GM21619 (cell line): ENCODE data around the gene ASPSCR1.

Source experiments
- ATAC-seq: cut with Tn5 transposase; IDR thresholded peaks from one replicate; pipeline ENCODE4 v1.9.1; 2021; ENCODE audit not compliant: unreplicated experiment

The ASPSCR1 gene

DNA sequence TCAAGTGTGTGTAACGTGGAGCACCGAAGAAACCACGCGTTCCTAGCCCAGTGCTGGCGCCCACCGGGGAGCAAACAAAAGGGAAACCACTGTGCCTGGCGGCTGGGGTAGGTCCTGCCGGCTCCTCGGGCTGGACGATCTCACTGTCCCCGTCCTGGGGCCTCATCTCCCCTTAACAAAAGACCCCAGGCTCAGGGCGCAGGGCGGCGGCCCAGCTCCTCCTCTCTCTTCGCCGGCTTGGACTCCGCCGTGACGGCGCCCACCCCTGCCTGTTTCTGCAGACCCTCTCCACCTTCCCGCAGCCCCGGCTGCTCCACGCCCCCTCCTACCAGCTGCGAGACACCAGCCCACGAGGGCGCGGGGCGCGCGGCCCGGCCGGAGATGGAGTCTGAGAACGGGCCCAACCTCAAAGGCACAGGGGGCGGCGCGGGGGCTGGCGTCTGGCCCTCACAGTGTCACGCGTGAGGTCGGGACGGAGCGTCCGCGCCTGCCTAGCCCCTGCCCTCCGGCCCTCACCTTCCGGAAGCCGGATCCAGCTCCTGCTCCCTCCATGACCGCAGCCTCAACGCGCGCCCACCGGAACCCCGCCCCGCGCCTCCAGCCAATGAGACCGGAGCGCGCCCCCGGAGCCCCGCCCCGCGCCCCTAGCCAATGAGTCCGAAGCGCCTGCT, 45.0 kb downstream of the ASPSCR1 start, which contains the start of gene CENPX:
CENPX (minus strand) TSS at position 569 of the 671 bp plus-strand sequence; CDS start at position 552, 17 bp downstream.
- no peak for ATAC-seq

DNA sequence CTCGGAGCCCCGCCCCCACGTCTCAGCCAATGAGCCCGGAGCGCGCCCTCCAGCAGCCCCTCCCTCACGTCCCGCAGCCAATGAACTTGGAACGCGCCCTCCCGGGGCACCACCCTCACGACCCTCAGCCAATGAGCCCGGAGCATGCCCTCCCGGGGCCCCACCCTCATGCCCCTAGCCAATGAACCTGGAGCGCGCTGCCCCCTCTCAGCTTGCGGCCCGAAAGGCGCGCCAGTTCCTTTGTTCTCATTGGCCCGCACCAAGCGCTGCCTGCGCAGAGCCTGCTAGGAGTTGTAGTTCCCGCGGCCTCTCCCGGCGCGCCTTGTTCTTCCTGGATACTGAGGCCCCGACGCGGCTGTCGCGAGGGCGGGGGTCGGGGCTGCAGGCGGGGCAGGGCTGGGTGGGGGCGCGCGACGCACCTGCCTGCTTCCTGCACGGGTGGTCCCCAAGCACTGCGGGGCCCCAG, 45.6 kb downstream of the ASPSCR1 start, which contains the start of gene LRRC45:
LRRC45 (plus strand) TSS at position 325 of the 466 bp plus-strand sequence. CDS start 339 bp downstream, outside the sequence.
- peak; percentile 82 for ATAC-seq

GRCh38 chr17:82023447-82024241, 46.2 kb downstream of the ASPSCR1 start:
- no peak for ATAC-seq

GRCh38 chr17:82024859-82025258, 47.4 kb downstream of the ASPSCR1 start:
- no peak for ATAC-seq

DNA sequence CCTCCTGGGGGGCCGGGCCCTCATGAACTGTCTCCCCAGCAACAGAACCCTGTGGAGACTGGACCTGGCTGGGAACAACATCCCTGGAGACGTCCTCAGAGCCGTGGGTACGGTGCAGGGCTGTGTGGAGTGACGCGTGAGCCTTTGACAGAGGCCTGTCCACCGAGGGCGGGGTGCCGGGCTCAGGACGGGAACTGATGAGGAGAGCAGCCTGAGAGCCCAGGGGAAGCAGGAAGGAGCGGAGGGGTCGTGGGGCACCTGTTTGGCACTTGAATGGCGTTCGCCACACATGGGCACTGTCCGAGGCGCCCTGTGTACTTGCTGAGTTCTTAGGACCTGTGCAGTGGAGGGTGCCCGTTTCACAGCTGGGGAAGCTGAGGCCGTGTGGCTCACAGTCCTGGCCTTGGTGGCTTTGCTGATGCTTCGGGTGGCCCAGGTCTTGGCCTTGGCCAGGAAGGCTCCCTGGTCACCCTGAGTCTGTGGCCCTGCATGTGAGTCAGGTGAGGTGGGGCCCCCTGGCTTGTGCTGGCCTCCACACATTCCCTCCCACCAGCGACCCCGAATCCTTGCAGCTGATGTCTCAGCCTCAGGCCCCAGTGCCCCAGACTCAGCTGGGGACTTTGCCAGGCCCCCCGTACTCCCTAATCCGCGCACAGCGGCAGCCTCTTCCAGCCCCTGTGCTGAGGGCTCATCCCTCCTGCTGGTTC, 48.1 kb downstream of the ASPSCR1 start:
- ATAC-seq = no peak

DNA sequence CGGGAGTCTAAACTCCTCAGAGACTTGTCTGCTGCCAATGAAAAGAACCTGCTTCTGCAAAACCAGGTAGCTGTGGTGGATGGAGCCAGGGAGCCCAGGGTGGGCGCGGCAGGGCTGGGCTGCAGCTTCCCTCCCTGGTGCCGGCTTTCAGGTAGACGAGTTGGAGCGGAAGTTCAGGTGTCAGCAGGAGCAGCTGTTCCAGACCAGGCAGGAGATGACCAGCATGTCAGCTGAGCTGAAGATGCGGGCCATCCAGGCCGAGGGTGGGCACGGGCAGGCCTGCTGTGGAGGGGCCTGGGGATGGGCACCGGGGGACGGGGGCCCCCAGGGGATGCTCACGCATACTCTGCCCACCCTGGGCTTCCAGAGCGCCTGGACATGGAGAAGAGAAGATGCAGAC, 50.8 kb downstream of the ASPSCR1 start:
- no peak for ATAC-seq

GRCh38 chr17:82028966-82029365, 51.5 kb downstream of the ASPSCR1 start:
- no peak for ATAC-seq

GRCh38 chr17:82029391-82029790, 52.0 kb downstream of the ASPSCR1 start:
- ATAC-seq = no peak

DNA sequence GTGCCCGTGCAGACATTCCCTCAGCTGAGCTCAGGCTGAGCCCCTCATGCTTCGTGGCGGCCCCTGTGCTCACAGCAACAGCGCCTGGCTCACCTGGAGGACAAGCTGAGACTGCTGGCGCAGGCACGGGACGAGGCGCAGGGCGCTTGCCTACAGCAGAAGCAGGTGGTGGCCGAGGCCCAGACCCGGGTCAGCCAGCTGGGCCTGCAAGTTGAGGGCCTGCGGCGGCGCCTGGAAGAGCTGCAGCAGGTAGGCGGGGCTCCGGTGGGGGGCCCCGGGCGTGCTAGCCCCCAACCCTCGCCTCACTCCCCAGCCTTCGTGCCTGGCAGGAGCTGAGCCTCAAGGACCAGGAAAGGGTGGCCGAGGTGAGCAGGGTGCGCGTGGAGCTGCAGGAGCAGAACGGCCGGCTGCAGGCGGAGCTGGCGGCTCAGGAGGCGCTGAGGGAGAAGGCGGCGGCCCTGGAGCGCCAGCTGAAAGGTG, 52.6 kb downstream of the ASPSCR1 start:
- ATAC-seq = no peak

DNA sequence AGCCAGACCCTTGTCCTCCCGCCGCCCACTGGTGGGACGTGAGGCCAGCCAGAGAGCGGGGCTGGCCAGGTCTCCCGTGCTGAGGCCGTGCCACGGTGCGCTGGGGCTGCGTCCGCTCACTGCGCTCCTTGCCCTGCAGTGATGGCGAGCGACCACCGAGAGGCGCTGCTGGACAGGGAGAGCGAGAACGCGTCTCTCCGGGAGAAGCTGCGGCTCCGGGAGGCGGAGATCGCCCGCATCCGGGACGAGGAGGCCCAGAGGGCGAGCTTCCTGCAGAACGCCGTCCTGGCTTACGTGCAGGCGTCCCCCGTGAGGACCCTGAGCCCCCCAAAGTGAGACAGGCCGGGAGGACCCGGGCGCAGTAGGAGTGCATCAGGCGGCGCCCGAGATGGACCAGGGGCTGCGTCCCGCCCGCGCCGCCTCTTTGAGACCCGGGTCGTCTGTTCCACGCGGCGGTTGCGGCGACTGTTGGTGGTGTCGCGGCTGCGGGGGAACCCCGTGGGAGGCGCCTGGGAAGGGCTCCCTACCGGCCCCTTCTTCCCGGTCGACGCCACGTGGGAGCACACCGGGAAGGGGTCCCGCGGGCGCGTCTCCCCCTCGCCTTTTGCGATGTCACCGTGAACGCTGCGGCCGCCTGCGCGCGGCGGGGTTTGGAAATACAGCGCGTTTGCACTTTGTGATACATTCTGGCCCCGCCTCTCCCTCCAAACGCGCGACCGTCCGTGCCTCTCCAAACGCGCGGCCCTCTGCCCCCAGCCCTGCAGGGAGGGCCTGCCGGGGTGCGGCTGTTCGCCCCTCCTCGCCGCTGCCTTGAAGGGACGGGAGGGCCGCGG, 53.3 kb downstream of the ASPSCR1 start:
- no peak for ATAC-seq

DNA sequence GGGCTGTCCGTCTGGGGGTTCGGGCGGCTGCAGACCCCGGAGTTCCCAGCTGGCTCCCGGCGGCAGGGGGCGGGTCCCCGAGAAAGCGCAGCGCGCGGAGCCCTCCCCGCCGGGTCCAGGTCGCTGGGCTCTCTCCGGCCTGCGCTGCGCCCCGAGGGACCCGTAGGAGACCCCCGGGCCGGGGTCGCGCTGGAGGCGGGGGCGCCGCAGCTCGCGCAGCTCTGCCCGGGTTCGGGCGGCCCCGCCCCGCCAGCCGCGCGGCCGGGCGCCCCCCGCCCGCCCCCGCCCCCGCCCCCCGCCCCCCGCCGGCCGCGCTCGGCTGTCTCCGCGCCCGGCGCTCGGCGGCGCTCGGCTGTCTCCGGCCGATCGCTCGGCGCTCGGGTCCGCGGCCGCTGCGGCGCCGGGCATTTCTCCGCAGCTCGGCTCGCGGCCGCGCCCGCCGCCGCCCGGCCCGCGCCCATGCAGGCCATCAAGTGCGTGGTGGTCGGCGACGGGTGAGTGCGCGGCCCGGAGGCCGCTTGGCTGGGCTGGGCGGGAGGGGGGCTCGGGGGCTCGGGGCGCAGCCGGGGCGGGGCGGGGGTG, 54.0 kb downstream of the ASPSCR1 start, which contains the start of gene RAC3:
RAC3 (plus strand) TSS at position 376 of the 582 bp plus-strand sequence; CDS start at position 460, 84 bp downstream.
- ATAC-seq = no peak

DNA sequence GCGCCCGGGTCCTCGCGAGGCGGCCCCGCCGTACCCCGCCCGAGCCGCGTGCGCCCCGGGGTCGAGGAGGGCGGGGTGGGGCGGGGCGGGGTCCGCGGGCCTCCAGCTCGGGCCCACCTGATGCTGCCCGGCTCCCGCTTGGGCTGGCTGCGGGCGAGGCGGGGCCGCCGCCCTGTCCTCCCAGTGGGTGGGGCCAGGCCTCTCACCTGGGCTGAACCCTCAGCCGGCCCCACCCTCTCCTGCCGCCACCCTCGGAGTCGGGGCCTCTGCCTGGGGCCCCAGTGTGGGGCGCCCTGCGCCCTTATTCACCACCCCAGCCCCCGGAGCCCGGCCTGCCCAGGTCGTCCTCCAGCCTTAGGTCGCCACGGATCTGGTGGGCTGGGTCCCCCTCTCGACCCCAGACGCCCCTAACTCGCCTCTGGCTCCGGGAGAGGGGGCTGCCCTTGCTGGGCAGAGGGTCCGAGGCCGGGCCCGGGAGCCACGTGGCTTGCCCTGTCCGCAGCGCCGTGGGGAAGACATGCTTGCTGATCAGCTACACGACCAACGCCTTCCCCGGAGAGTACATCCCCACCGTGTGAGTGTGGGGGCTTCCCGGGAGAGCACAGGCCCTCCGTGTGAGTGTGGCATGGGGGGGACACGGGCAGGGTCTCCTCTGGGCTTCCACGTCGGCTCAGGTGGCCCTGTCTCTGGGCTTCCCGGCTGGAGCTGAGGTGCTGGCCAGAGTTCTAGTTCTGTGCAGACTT, 54.6 kb downstream of the ASPSCR1 start:
- ATAC-seq = no peak

GRCh38 chr17:82033359-82034085, 56.1 kb downstream of the ASPSCR1 start:
- no peak for ATAC-seq

DNA sequence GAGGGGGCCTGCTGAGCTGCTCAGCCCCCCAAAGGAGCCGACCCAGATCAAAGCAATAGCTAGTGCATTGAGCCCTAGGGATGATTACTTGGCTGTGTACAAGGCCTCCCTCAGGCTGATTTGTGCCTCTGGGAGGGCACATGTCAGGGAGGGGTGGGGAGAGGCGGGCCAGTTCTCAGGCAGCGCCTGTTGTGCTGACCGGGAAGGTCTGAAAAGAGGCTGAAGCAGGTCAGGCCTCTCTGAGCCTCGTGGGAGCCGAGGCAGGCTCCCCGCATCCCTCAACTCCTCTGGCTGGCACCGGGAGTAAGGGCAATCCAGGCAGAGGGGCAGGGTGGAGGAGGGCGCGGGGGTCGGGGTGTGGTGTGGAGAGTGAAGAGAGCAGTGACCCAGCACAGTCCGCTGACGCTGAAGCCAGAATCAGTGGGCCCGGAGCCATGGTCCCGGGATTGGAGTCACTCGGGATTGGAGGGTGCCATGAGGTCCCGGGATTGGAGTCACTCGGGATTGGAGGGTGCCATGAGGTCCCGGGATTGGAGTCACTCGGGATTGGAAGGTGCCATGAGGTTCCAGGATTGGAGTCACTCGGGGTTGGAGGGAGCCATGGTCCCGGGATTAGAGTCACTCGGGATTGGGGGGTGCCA, 57.1 kb downstream of the ASPSCR1 start:
- ATAC-seq = no peak

DNA sequence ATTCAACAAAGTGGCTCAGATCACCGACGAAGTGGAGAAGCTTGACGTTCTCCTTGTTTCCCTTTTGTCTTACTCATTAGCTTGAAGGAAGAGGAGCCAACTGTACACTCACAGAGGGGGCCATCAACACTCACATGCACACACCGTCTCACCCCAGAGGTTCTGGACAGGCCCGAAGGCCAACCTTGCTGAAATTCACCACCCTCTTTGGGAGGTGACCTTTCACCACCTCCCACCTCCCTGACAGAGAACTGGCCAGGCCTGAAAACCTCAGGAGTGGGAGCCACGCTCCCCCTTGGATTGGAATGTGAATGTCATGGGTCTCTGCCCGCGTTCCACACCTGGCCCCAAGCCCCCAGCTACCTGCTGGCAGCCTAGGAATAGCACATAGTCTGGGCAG, 58.1 kb downstream of the ASPSCR1 start:
- no peak for ATAC-seq

DNA sequence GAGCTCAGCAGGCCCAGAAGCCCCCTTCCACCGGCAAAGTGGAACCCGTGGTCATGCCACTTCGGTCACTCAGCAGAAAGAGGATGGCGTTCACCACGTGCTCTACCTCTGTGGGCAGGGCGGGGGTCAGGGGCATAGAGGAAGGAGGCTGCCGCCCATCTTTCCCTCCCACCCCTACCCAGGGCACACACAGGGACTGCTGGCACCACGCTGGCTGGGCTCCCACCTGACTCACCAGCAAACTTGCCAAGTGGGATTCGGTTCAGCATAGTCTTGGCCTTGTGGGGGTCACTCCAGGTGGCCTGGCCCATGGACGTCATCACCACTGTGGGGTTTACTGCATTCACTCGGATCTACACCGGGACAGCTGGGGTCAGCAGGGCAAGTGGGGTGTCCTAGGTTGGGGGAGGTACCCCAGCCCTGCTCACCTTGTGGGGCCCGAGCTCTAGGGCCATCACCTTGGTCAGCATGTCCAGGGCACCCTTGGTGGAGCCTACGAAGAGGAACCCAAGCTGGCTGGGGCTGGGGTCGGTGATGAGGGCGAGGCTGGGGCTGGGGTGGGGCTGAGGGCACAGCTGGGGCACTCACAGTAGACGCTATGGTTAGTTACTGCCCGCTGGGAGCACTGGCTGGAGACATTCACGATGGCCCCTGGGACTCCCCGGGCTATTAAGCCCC, 58.7 kb downstream of the ASPSCR1 start:
- ATAC-seq = no peak

- peak; percentile 1 for ATAC-seq
Observed at GRCh38 chr17:82036634-82037091, 59.2 kb downstream of the ASPSCR1 start.
